NCI-H774 (cell line): Measurements from ENCODE around the gene ERP44.
"Not testable (repeated sequence)": the region's sequence is repeated elsewhere in the genome, so short reads cannot be mapped to it uniquely, and the experiment has no call there.

Experiments
- DNase-seq: peaks from one replicate; lab custom pipeline; 2025; lab: John Stamatoyannopoulos, UW

The ERP44 gene

DNA sequence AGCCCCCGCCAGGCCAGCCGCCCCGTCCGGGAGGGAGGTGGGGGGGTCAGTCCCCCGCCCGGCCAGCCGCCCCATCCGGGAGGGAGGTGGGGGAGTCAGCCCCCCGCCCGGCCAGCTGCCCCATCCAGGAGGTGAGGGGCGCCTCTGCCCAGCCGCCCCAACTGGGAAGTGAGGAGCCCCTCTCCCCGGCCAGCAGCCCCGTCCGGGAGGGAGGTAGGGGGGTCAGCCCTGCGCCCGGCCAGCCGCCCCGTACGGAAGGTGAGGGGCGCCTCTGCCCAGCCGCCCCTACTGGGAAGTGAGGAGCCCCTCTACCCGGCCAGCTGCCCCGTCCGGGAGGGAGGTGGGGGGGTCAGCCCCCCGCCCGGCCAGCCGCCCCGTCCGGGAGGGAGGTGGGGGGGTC lies 30.8 kb downstream of the ERP44 start:
- not testable (repeated sequence) for DNase-seq

- DNase-seq = no peak
Observed at GRCh38 chr9:100066539-100066938, 32.3 kb downstream of the ERP44 start.

DNA sequence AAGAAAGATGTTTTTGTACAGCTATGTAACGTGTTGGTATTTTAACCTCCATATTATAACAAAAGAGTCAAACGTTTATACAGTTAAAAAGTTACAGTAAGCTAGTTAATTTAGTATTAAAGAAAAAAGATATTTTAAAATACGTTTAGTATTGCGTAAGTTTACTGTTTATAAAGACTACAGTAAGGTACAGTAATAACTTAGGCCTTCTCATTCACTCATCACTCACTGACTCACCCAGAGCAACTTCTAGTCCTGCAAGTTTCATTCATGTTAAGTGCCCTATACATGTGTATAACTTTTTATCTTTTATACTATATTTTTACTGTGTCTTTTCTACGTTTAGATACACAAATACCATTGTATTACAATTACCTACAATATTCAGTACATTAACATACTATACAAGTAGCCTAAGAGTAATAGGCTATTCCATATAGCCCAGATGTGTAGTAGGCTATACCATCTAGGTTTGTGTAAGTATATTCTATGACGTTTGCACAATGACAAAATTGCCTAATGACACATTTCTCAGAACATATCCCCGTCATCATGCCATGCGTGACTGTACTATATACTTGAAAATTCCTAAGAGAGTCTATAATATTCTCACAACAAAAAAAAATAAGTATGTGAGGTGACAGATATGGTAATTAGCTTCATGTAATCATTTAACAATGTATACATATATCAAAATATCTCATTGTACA lies 33.8 kb downstream of the ERP44 start:
- no peak for DNase-seq

GRCh38 chr9:100063185-100063584 lies 35.6 kb downstream of the ERP44 start:
- no peak for DNase-seq

GRCh38 chr9:100062683-100063082 lies 36.1 kb downstream of the ERP44 start:
- DNase-seq = not testable (repeated sequence)

GRCh38 chr9:100058699-100059579 lies 39.9 kb downstream of the ERP44 start:
- DNase-seq = no peak

- DNase-seq = no peak
Observed at GRCh38 chr9:100057624-100058023, 41.2 kb downstream of the ERP44 start.

DNA sequence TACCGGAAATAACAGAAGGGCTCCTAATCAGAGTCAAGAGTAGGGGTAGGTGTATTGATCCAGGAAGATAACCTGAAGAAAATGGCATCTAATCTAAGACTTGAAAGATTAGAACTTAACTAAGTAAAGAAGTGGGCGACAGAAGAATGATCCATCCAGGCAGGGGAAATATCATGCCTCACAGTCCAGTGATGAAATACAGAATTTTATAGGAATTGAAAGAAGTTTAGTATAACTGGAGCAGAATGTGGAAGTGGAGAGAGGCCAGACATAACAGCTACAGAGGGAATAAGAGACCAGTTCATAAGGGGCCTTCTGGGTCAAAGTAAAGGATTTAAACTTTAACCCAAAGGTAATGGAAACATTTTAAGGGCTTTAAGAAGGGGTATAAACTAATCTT lies 42.2 kb downstream of the ERP44 start:
- no peak for DNase-seq

GRCh38 chr9:100052375-100052774 lies 46.4 kb downstream of the ERP44 start:
- no peak for DNase-seq

DNA sequence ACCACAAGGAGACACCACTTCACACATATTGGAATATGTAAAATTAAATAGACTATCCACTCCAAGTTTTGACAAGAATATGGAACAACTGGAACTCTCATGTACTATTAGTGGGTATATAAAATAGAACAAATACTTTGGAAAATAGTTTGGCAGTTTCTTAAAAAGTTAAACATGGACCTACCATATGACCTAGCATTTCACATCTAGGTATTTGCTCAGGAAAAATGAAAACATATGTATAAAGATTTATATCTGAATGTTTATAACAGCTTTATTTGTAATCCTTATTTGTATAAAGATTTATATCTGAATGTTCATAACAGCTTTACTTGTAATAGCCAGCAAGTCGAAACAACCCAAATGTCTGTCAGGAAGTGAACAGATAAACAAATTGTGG lies 49.2 kb downstream of the ERP44 start:
- DNase-seq = no peak

DNA sequence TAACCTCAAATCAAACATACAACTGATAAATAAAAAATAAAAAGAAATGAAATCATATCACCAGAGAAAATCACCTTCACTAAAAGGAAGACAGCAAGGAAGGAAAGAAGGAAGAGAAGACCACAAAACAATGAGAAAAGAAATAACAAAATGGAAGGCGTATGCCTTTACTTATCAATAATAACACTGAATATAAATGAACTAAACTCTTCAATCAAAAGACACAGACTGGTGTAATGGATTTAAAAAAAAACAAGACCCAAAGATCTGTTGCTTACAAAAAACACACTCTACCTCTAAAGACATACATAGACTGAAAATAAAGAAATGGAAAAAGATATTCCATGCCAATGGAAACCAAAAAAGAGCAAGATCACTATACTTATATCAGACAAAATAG lies 60.3 kb downstream of the ERP44 start:
- DNase-seq = no peak

- DNase-seq = no peak
Observed at GRCh38 chr9:100033877-100034551, 64.8 kb downstream of the ERP44 start.

- no peak for DNase-seq
Observed at GRCh38 chr9:100030548-100030947, 68.3 kb downstream of the ERP44 start.

- DNase-seq = no peak
Observed at GRCh38 chr9:100029251-100029650, 69.5 kb downstream of the ERP44 start.

DNA sequence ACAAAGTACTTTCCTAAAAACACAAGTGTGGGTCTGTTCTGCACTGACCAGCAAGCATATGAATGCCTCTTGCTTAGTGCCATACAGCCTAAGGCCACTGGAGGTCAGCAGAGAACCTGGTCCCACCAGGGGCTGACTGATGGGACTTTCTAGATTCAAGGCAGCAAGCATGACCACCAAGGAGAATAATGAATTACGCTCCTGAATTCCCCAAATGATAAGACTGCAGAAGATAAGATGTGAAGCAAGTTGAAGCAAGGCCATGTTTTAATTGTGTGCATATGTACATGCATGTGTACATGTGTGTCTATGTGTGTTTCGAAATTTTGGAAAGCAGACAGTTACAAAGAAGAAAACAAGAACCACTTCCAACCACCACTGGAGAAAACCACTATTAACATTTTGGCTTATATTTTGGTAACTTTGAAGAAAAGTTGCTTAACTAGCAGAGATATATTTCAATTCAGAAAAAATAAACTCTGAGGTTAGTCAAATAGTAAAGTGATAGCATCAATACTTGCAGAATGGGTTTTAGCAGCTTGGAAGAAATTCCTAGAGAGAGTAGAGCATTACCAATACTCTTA lies 70.5 kb downstream of the ERP44 start:
- DNase-seq = peak; percentile 29

DNA sequence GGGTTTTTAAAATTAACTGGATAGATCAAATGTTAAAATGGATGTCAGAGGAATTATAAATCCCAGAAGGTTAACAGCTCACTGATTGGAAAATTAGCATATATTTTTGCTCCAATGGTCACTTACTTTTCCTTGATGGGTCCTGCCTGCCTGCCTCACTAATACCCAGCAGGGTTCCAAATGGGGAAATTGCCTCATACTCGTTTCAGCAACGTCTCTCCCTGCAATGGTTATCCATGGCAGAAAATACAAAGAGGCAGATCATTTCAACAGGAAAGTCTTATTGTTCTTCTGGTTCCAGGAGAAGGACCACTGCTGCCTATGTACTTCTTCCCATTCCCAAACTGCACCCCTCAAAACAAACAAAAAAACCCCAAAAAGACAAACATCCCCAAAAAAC lies 71.3 kb downstream of the ERP44 start:
- no peak for DNase-seq

DNA sequence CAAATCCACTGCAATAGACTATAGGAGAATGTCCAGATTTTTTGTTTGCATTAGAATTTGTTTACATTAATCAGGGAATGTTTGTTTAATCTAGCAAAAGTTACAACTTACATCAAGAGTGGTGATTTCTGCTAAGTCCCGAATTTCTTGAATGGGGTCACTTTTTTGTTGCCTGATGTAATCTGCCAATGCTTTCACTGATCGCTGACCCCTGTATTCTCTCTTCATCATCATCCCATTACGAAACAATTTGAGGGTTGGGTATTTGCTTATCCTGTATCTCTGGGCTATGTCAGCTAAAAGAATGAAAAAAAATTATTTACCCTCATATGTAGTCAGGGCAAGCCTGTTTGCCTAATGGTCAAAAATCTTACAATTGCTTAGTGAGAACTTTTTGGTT lies 76.9 kb downstream of the ERP44 start:
- DNase-seq = no peak

- no peak for DNase-seq
Observed at GRCh38 chr9:100020121-100020795, 78.5 kb downstream of the ERP44 start.

DNA sequence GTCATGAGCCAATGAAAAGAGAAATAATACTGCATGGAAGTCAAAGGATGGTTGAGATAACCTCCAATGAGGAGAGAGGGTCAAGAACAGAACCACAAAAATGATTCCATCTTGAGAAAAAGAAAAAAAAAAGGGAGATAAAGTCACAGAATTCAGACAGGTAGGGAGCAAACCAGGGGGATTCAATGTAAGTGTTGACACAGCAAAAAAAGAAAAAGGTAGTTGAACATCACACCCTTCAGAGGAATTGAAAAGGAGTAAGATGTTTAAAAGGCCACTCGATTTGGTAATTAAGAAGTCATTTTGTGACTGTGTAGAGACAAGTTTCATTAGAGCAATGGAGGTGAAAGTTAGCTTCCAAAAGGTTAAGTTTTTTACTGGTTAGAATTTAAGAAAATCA lies 79.3 kb downstream of the ERP44 start:
- no peak for DNase-seq

- DNase-seq = no peak
Observed at GRCh38 chr9:100014846-100015245, 84.0 kb downstream of the ERP44 start.

DNA sequence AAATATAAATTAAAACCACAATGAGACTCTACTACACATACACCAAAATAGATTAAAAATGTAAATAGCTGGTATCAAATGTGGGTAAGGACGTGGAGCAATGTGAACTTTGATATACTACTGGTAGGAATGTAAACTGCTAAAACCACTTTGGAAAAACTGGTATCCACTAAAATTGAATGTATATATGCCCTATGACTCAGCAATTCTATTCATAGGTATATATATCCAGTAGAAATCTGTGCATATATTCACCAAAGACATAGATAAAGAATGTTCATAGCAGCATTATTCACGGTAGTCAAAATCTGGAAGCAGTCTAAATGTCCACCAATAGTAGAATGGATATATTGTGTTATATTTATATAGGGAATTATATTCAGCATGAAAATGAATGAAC lies 85.2 kb downstream of the ERP44 start:
- no peak for DNase-seq

DNA sequence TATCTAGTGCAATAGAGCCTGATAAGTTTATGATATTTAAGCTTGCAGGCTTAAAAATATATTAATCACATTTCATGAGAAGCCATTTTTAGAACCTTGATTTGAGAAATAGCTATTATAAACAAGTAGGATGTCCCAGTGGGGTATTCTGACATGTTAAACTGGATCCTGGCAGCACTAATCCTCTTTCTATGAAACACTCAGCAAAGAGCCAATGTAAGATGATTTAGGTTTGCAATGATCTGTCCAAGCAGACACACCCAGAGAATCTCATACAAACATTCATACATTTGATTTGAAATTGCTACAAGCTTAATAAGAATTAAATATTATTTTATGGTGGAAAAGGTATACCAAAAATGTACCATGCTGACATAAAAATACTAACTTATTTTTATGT lies 86.5 kb downstream of the ERP44 start:
- no peak for DNase-seq
